ENCODE data around the gene ASPSCR1. TPM values are rescaled to one million over a fixed set of nuclear protein-coding genes. Genes with fewer than 3 reads are reported as not detected.
"Not testable (repeated sequence)": the region's sequence is repeated elsewhere in the genome, so short reads cannot be mapped to it uniquely, and the experiment has no call there.

ASPSCR1 gene
- total RNA-seq, 4 donors from 2014 or later = 11.7 to 24.4 (median 18.6) TPM

GRCh38 chr17:81948635-81949378 lies 28.6 kb upstream of the ASPSCR1 start:
- peaks cover 25% of the 10 kb centered on the region for H3K27me3 ChIP-seq
- H3K27ac ChIP-seq = no peak overlapping the region
- no peaks in the 10 kb centered on the region for H3K36me3 ChIP-seq
- H3K4me3 ChIP-seq = no peak overlapping the region
- whole genome bisulfite sequencing, 2 donors (ENCODE audit: low coverage in 1 of 2) = 84% methylated on average over 7 of the region's 17 CpGs; no CpG with 5 or more reads in 1 of the 2 donors
- TF ChIP-seq, protein P1, sequence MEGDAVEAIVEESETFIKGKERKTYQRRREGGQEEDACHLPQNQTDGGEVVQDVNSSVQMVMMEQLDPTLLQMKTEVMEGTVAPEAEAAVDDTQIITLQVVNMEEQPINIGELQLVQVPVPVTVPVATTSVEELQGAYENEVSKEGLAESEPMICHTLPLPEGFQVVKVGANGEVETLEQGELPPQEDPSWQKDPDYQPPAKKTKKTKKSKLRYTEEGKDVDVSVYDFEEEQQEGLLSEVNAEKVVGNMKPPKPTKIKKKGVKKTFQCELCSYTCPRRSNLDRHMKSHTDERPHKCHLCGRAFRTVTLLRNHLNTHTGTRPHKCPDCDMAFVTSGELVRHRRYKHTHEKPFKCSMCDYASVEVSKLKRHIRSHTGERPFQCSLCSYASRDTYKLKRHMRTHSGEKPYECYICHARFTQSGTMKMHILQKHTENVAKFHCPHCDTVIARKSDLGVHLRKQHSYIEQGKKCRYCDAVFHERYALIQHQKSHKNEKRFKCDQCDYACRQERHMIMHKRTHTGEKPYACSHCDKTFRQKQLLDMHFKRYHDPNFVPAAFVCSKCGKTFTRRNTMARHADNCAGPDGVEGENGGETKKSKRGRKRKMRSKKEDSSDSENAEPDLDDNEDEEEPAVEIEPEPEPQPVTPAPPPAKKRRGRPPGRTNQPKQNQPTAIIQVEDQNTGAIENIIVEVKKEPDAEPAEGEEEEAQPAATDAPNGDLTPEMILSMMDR (IDR thresholded peaks at IDR 0.05) = no peak
- TF ChIP-seq POLR2A (IDR thresholded peaks at IDR 0.05) = no peak
- no peak for TF ChIP-seq EP300 (IDR thresholded peaks at IDR 0.05)
- no peak for TF ChIP-seq POLR2AphosphoS5 (IDR thresholded peaks at IDR 0.05)
- no peaks in the 10 kb centered on the region for H3K4me1 ChIP-seq
- H3K9me3 ChIP-seq = no peaks in the 10 kb centered on the region
- ATAC-seq = no peak

GRCh38 chr17:81950501-81950900 lies 26.9 kb upstream of the ASPSCR1 start:
- peaks cover 30% of the 10 kb centered on the region for H3K27me3 ChIP-seq
- 77% methylated on average over 6 of the region's 15 CpGs; no CpG with 5 or more reads in 1 of the 2 donors for WGBS, 2 donors (ENCODE audit: low coverage in 1 of 2)
- TF ChIP-seq POLR2AphosphoS5 (IDR thresholded peaks at IDR 0.05) (no peak), EP300 (IDR thresholded peaks at IDR 0.05) (no peak), POLR2A (IDR thresholded peaks at IDR 0.05) (no peak)
- TF ChIP-seq, protein P1 (IDR thresholded peaks at IDR 0.05) = no peak
- H3K27ac ChIP-seq = no peak overlapping the region
- no peaks in the 10 kb centered on the region for H3K4me1 ChIP-seq
- no peaks in the 10 kb centered on the region for H3K9me3 ChIP-seq
- no peak for ATAC-seq
- H3K36me3 ChIP-seq = no peaks in the 10 kb centered on the region
- no peak overlapping the region for H3K4me3 ChIP-seq

- no peak overlapping the region for H3K27ac ChIP-seq
- no peak overlapping the region for H3K4me3 ChIP-seq
- peaks cover 46% of the 10 kb centered on the region for H3K27me3 ChIP-seq
- 47 to 51% methylated on average over 7 to 11 of the region's 13 CpGs for WGBS, 2 donors (ENCODE audit: low coverage in 1 of 2)
- H3K36me3 ChIP-seq = no peaks in the 10 kb centered on the region
- no peaks in the 10 kb centered on the region for H3K4me1 ChIP-seq
- no peaks in the 10 kb centered on the region for H3K9me3 ChIP-seq
- ATAC-seq = no peak
- TF ChIP-seq POLR2AphosphoS5 (IDR thresholded peaks at IDR 0.05) (no peak), EP300 (IDR thresholded peaks at IDR 0.05) (no peak), POLR2A (IDR thresholded peaks at IDR 0.05) (no peak)
- TF ChIP-seq, protein P1 (IDR thresholded peaks at IDR 0.05) = no peak
Observed at GRCh38 chr17:81951785-81952684, 25.4 kb upstream of the ASPSCR1 start.

- Histone ChIP-seq H3K27ac (no peak overlapping the region), H3K4me1 (no peaks in the 10 kb centered on the region), H3K27me3 (peaks cover 53% of the 10 kb centered on the region), H3K36me3 (no peaks in the 10 kb centered on the region), H3K4me3 (no peak overlapping the region), H3K9me3 (no peaks in the 10 kb centered on the region)
- WGBS, 2 donors (ENCODE audit: low coverage in 1 of 2) = no CpG with 5 or more reads among the region's 16 CpGs
- ATAC-seq = no peak
- TF ChIP-seq POLR2A (IDR thresholded peaks at IDR 0.05) (no peak), EP300 (IDR thresholded peaks at IDR 0.05) (no peak), POLR2AphosphoS5 (IDR thresholded peaks at IDR 0.05) (no peak)
- TF ChIP-seq, protein P1 (IDR thresholded peaks at IDR 0.05) = no peak
Observed at GRCh38 chr17:81952792-81953228, 24.6 kb upstream of the ASPSCR1 start.

- 40 to 64% methylated on average over 2 to 5 of the region's 5 CpGs for WGBS, 2 donors (ENCODE audit: low coverage in 1 of 2)
Observed at GRCh38 chr17:81953443-81953842, 24.0 kb upstream of the ASPSCR1 start.

More at GRCh38 chr17:81953443-81953842, 24.0 kb upstream of the ASPSCR1 start:
- H3K9me3 ChIP-seq, H3K27ac ChIP-seq, H3K4me1 ChIP-seq, H3K4me3 ChIP-seq, H3K36me3 ChIP-seq, ATAC-seq: not testable (repeated sequence)
- peaks cover 60% of the 10 kb centered on the region for H3K27me3 ChIP-seq

Measured in gastroesophageal sphincter (tissue), 4 donors.